Activated gamma-delta T cell treated with anti-CD3 and anti-CD28 coated beads, Interleukin-2, amount 50 U/mL, for 16 hours (primary cell): ENCODE data around the gene SBNO2.

Source experiments
- DNase-seq: peaks from one replicate; pipeline ENCODE4 v3.0.0-alpha.2; 2020; ENCODE audit warnings: low read depth

SBNO2 gene

DNA sequence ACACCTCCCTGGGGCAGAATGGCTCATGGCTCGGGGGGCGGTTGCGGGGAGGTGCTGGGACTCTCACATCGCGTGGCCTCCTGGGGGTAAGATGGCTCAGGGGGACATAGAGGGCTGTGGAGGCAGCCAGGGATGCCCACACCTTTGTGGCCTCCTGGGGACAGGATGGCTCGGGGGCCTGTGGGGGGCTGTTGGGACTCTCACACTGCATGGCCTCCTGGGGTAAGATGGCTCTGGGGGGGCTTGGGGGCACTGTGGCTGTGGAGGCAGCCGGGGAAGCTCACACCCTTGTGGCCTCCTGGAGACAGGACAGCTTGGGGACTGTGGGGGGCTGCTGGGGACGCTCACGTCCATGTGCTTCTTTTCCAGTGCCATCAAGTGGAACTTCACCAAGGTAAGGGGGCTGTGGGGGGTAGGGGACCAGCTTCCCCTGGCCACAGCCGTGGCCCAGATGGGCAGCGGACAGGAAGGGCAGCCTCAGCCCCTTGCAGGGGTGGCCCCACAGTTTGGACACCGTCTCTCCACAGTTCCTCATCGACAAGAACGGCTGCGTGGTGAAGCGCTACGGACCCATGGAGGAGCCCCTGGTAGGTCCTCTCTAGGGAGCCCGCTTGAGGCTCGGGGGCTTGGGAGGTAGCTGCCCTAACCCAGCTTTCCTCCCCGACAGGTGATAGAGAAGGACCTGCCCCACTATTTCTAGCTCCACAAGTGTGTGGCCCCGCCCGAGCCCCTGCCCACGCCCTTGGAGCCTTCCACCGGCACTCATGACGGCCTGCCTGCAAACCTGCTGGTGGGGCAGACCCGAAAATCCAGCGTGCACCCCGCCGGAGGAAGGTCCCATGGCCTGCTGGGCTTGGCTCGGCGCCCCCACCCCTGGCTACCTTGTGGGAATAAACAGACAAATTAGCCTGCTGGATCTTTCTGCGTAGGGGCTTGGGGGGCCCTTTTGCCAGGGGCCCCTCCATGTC is 67.9 kb downstream of the SBNO2 start:
- no peak for DNase-seq

DNA sequence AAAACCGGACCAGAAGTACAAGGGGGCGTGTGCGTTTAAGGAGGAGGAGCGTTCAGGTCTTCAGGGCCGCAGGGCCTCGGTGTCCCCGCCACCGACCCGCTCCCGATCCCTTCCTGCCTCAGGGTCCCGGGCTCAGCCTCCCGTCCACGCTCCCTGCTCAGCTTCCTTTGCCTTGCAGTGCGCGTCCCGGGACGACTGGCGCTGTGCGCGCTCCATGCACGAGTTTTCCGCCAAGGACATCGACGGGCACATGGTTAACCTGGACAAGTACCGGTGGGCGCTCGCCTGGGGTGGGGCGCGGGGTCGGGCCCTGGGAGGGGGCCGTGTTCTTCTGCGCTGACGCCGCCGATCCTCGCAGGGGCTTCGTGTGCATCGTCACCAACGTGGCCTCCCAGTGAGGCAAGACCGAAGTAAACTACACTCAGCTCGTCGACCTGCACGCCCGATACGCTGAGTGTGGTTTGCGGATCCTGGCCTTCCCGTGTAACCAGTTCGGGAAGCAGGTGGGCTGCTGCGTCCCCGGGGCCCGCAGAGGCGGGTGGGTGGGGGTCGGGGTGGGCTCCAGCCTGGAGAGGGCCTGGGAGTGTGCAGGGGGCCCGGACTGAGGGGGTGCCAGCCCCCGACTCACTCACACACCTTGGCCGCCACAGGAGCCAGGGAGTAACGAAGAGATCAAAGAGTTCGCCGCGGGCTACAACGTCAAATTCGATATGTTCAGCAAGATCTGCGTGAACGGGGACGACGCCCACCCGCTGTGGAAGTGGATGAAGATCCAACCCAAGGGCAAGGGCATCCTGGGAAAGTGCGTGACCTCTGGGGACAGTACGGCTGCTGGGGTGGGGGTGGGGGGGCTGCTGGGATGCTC is 68.8 kb downstream of the SBNO2 start:
- no peak for DNase-seq

DNA sequence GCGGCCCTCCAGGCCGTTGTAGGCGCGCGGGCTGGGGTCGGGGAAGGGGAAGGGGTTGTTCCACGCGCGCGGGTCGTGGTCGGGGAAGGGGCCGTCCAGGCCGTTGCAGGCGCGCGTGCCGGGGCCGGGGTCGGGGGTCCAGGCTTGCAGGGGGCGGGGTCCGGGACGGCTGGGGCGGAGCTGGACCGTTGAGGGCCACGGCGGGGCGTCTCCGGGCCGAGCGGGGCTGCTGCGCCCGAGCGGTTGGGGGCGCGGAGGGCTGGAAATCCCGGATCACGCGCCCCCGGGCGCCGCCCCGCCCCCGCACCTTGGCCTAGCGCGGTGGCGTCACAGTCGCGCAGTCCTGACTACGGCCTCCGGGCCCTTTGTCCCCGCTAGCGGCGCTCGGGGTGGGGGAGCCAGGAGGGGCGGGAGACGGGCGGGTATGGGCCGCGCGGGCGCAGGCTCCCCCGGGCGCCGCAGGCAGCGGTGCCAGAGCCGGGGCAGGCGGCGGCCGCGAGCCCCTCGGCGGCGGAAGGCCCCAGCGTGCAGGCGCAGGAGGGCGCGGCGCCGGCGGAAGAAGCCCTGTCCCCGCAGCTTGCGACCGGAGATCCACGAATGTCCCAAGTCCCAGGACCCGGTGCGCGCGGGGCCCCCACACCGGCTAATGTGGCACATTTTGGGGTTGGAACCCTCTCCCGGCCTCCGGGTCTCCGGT is 69.6 kb downstream of the SBNO2 start:
- peak; percentile 71 for DNase-seq

DNA sequence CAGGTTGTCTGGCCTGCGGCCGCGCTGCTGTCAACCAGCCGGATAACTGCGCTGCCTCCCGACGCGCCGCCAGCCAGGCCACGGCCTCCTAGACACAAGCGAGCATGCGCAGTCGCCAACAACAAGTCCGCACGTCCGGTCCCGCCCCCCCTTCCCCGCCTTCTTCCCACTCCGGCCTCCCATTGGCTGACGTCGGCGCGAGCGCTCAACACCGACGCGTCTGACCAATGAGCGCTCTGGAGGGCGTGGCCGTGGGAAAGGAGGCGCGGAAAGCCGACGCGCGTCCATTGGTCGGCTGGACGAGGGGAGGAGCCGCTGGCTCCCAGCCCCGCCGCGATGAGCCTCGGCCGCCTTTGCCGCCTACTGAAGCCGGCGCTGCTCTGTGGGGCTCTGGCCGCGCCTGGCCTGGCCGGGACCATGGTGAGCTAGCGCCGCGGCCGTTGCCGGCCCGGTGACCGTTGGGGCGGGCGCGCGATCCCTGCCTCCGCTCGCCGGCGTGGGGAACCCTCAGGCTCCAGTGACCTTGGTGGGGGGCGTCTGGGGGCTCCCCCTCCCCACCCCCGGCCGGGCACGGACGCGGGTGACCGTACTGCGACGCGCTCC is 70.3 kb downstream of the SBNO2 start, which contains the start of gene GPX4:
TSS of gene GPX4 (plus strand) at position 287 of the 603 bp plus-strand sequence. CDS start at position 337, 50 bp downstream.
- peak; percentile 97 for DNase-seq

DNA sequence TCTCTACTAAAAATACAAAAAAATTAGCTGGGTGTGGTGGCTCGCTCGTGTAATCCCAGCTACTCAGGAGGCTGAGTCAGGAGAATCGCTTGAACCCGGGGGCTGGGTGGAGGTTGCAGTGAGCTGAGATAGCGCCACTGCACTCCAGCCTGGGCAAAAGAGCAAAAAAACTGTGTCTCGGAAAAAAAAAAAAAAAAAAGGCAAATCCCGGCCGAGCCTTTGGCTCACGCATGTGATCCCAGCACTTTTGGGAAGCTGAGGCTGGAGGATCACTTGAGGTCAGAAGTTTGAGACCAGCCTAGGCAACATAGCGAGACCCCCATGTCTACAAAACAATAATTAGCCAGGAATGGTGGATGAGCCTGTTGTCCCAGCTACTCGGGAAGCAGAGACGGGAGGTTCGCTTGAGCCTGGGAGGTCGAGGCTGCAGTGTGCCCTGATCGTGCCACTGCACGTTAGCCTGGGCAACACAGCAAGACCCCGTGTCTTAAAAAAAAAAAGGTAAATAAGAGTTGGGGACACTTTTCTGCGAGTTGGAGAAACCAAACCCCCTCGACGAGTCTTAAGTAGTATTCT is 70.8 kb downstream of the SBNO2 start:
- DNase-seq: no peak

DNA sequence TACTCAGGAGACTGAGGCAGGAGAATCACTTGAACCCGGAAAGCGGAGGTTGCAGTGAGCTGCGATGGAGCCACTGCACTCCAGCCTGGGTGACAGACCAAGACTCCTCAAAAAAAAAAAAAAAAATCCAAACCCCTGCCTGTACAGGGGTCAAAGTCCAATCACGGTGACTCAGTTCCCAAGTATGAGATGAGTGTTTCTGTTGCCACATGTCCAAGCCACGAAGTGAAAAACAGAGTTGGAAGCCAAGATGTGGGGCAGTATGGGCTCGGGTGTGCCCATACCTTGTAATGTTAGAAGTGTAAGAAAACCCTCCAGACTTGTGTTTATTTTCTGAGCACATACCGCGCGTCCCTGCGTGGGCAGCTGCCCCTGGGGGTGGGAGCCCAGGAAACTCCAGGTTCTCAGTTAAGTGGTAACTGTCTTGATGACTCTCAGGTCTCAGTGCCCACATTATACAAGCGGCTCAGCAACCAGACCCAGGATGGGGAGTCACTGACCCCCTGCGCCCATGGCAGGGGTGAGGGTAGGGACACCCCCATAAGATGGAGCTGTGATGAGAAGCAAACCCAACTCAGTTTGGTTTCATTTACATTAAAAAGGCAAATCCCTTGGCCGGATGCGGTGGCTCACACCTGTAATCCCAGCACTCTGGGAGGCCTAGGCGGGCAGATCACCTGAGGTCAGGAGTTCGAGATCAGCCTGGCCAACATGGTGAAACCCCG is 71.5 kb downstream of the SBNO2 start:
- peak; percentile 52 for DNase-seq

DNA sequence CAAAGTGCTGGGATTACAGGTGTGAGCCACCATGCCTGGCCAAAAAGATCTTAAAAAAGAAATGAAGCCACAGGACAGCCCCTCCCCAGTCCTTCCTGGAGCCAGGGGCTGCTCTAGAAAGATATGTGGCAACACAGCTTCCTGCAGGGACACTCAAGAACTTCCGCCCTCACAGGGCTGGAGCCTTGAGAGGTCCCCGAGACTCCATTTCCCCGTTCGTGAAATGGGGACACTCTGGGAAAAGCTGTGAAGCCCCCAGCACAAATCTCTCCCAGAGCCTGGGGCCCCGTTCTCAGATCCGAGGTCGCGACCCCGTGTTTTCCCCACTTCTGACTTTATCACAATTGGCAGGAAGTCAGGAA is 72.8 kb downstream of the SBNO2 start:
- no peak for DNase-seq

DNA sequence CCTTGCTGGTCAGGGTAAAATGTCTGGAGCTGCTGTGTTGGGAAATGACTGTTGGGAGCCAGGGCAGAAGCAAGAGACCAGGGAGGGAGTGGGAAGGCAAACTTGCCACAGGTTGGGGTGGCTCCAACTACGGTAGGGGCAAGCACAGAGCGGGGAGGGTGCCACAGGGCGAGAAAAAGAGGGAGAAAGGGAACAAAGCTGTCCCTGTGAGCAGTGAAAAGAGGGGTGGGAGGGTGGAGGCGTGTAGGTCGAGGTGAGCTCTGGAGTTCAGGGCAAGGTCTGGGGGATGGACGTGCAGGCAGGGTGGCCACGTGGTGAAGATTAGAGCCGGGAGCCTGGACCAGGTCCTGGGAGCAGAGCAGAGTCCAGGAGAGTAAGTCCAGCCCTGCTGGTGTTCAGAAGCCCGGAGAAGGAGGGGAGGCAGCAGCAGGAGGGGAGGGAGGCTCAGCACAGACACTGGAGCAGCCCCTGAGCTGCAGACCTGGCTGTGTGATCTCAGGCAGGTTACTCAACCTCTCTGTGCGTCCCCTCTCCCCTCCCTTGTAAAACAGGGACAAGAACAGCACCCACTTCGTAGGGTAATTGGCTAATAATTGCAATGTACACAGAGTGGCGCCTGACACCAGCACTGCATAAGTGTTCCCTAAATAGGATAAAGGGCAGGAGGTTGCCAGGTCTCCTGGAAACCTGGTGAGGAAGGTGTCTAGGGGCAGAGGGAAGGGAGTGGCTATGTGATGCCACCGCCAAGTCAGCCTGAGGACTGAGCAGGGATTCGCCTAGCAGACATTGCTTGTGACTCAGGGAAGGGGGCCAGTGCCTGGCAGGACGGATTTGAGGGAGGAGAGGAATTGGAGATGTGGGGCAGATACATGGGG is 75.7 kb downstream of the SBNO2 start:
- DNase-seq: no peak

DNA sequence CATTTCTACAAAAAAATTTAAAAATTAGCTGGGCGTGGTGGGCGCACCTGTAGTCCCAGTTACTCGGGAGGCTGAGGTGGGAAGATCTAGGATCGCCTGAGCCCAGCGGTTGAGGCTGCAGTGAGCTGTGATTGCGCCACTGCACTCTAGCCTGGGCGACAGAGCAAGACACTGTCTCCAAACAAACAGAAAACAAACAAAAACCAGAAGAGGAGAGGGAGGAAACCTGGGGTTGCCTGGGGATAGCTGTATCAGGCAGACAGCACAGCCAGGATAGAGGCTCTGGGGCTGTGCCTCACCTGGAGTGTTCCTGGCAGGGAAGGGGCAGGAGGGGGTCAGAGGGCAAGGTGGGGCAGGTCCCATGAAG is 76.3 kb downstream of the SBNO2 start:
- DNase-seq: no peak

DNA sequence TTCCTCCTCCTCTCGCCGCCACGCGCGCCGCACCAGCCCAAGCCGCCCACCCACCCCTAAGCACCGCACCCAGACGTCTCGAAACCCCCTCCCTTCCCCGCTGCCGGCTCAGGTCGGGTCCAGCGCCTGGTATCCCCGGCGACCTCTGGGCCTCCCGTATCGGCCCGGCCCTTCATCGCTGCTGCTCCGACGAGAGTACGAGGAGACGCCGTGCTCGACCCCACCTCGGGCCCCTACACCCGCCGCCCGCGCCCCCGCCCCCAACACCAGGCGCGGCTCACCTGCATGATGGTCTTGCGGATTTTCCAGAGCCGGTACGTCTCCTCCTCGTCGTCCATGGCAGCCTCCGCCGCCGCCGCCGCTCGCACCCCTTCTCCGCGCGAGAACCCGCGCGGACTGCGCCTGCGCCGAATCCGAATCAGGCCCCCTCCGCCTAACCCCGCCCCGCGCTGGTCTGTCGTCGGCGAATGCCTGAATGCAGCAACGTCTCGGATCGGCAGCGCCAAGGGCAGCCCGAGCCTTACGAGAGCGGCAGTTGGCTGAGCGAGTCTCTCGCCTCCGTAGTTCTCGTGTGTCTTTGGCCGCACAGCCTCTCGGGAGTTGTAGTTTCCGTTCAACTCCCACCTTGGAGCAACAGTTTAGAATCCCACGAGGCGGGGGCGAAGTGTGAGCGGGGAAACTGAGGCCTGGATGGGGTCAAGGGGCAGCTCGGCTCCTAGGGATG is 78.9 kb downstream of the SBNO2 start, which contains the start of gene POLR2E:
TSS of gene POLR2E (minus strand) at position 398 of the 724 bp plus-strand sequence. CDS start at position 338, 60 bp downstream.
- peak; percentile 98 for DNase-seq

DNA sequence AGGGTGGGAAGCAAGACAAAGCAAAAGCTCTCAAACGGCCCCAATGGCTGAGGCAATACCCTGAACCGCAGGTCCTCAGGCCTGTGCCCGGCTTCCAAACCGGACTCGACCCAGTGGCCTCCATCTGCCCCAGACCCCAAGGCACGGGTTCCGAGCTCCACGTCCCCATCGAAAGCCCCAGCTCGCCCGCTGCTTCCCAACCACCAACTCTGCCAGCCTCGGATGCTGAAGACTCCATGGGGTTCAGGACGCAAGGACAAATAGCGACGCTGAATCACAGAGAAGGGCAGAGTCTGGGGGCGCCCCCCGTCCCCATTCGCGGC is 79.5 kb downstream of the SBNO2 start:
- no peak for DNase-seq

DNA sequence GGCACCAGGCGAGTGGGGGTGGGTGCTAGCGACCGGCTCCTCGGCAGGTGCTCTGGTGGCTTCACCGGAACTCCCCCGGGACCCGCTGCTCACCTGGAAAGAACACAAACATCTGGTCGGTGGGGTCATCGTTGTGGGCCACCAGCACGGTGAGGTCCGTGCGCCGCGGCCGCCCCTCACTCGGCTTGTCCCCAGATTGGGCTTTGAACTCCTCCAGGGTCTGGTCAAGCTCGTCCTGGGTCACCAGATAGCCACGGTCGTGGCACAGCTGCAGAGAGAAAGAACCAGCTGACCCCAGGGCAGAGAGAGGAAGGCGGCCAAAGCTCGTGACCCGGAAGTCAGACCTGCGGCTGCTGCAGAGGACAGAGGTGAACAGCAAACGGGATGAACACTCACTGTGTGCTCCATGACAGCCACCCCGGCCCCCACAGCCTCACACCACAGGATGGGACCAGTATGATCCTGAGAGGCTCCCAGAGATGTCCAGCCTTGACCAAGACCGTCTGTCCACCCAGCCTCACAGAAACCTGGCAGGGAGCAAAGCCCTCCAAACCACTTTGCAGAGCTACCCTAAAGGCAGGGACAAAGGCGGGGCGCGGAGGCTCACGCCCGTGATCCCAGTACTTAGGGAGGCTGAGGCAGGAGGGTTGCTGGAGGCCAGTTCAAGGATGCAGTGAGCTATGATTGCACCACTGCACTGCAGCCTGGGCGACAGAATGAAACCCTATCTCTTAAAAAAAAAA is 80.1 kb downstream of the SBNO2 start:
- no peak for DNase-seq

DNA sequence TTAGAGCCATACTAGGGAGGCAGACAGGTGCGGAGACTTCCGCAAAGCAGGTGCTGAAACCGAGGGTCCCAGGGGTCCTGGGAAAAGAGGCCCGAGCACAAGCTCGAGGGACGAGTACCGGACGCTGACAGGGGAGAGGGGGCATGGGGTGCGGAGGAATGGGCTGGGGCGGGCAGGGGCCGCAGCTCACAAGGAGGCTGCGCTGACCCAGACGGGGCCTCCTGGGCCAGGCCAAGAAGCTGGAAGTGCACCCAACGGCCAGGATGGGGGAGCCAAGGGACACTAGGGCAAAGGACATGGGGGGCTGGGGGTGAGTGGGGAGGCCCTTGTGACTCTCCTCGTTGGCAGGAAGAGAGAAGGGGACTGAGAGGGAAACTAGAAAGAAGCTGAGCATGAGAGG is 80.7 kb downstream of the SBNO2 start:
- DNase-seq: no peak

DNA sequence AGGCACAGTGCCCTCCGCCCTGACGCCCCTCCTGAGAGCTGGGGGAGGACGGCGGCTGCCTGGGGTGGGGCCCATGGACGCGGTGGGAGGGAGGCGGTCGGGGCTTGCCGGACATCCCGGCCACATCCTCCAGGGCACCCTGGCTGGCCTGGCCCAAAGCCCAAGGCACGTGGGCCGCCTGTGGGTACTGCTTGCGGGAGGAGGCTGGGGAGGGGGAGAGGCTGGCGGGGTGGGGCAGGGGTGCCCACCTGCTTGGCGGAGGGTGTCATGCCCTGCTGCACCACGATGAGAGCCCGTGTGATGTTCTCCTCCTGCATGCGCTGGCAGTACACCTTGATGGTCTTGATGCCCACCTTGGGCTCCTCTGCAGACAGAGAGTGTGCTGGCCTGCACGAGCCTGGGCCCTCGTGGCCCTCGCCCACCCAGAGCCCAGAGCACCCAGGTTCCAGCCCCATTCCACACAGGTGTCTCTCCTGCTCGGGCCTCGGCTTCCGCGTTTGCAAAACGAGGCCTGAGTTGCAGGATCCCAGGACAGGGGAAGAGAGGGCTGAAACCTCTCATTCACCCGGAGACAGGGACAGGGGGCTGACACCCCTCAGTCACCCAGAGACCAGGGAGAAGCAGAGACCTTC is 82.4 kb downstream of the SBNO2 start:
- DNase-seq: no peak

DNA sequence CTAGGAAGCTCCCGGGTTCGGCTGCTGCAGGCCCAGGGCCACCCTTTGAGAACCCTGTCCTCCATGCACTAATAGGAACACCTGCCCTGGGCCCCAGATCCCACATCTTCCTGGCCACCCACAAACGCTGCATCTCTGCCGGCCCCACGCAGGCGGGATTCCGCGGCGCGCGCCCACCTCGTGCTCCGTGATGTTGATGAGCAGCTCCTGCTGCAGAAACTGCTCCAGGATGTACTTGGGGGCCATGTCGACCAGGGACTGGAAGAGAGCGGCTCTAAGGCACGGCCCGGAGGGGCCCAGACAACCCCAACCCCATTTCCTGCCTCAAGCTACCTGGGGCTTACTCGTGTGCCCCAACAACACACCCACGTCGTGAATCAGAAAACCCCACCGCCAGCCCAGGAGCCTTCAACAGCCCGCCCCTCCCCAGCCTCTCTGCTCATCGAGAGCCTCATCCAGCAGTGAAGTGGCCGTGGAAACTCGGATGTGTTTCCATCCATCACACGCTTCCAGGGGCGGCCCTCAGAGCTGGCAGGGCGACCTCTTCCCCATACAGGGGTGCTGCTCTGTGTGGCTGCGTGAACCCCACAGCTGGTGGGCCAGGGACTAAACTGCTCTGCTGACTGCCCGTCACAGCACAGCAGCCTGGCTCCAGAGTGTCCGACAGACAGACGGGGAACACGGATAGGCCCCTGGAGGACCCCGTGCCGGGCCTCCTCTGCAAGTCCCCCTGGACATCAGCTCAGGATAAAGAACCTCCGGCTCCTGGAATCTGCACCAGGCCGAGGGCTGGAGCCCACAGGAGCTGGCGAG is 83.1 kb downstream of the SBNO2 start:
- DNase-seq: no peak

DNA sequence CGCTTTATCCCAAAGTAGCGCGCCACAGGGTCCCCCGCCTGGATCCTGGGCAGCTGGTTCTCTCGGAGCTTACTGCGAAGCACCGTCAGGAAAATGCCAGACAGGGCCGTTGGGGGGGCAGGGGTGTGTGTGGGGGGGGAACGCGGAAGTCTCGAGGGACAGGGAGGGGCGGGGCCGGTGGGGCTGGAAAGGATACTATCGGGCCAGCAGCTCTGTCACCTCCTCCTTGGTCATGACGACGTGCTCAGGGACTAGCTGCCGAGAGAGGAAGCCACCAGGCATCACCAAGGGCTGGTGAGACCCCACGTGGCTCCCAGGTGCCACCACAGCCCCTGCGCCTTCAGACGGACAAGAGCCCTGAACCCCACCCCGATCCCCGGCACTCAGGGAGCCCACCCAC is 84.2 kb downstream of the SBNO2 start:
- DNase-seq: no peak

DNA sequence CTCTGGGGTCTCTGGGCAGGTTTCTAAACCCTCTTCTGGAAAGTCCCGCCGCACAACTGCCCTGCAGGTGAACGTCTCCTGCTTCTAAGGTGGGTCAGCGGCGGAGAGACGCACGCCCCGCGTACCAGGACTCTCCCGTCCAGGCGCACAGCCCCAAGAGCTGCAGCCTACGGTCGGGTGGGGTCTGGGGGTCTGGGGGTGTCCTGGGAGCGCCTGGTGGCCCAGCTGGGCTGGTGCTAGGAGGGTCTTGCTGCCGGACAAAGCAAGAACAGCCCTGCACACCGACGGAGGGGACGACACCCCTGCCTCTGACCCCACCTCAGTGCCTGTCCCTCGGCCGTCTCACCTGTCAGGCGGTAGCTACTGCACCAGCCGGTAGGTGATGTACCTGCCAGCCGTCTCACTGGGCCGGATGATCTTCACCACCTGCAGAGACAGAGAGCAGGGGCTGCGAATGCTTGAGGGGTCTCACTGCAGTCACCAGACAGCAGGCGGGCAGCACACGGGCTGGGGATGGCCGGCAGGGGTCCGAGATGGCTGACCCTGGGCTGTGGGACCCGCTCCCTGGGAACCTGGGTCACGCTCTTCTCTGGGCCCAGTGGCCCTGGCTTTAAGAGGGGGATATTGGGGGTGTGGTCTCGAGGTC is 84.8 kb downstream of the SBNO2 start:
- no peak for DNase-seq
